MCF 10A (cell line): Measurements from ENCODE around the gene C11orf54. TPM values are rescaled to one million over a fixed set of nuclear protein-coding genes. Genes with fewer than 3 reads are reported as not detected.

Experiments
- Bru-seq: library from RNA; stranded (reverse); fragments of 400-500 nt; gene quantifications from one replicate; lab custom pipeline; 2021; lab: Mats Ljungman, UMichigan
- BruChase-seq, 2 experiments: library from RNA; stranded (reverse); fragments of 400-500 nt; gene quantifications; one replicate each; lab custom pipeline; 2021; lab: Mats Ljungman, UMichigan
- BruUV-seq: library from RNA; stranded (reverse); fragments of 400-500 nt; replicated peaks from 2 replicates; lab custom pipeline; 2021; lab: Mats Ljungman, UMichigan
- CTCF ChIA-PET: fragments of 300-600 bp; sonication (Branson Sonifier 250); formaldehyde crosslinking; extraction: SDS; loops from one replicate; lab custom pipeline; 2021; ENCODE audit warnings: antibody characterized with exemption, inconsistent platforms; lab: Yijun Ruan, JAX
- POLR2A ChIA-PET: fragments of 300-600, 350-650 bp; sonication (Branson Sonifier 250); formaldehyde crosslinking; extraction: SDS; loops from one replicate; lab custom pipeline; 2020; ENCODE audit warnings: antibody characterized with exemption, inconsistent platforms; lab: Yijun Ruan, JAX
- DNase-seq: peaks from one replicate; pipeline ENCODE4 v3.0.0-alpha.2; 2018; ENCODE audit not compliant: unreplicated experiment
- H3K27ac Mint-ChIP-seq: one replicate; pipeline ENCODE4 v1.8.0; 2022; ENCODE audit warnings: mild to moderate bottlenecking, low read depth, mixed read lengths; ENCODE audit not compliant: unreplicated experiment
- H3K27me3 Mint-ChIP-seq: one replicate; pipeline ENCODE4 v1.8.0; 2022; ENCODE audit warnings: mixed read lengths; ENCODE audit not compliant: insufficient read depth, unreplicated experiment
- H3K36me3 Mint-ChIP-seq: one replicate; pipeline ENCODE4 v1.8.0; 2022; ENCODE audit warnings: mild to moderate bottlenecking, moderate library complexity, mixed read lengths; ENCODE audit not compliant: insufficient read depth, unreplicated experiment
- H3K4me1 Mint-ChIP-seq: one replicate; pipeline ENCODE4 v1.8.0; 2022; ENCODE audit warnings: mixed read lengths; ENCODE audit not compliant: insufficient read depth, unreplicated experiment
- H3K4me3 Mint-ChIP-seq: one replicate; pipeline ENCODE4 v1.8.0; 2022; ENCODE audit warnings: mild to moderate bottlenecking, moderate library complexity, mixed read lengths; ENCODE audit not compliant: unreplicated experiment
- H3K9me3 Mint-ChIP-seq: one replicate; pipeline ENCODE4 v1.8.0; 2022; ENCODE audit warnings: mixed read lengths; ENCODE audit not compliant: unreplicated experiment
- intact Hi-C: fragments of 100-400 bp; cut with micrococcal nuclease; formaldehyde crosslinking; loops from 2 replicates; pipeline ENCODE4 v1.14.1; 2022
- long read RNA-seq: library from polyadenylated mRNA; stranded (forward); transcript quantifications from one replicate; pipeline ENCODE4 v2.0.0, GENCODE V29; 2022
- total RNA-seq: library from RNA; stranded (reverse); gene quantifications from 2 replicates; pipeline ENCODE4 v1.2.3, GENCODE V29; 2022
- TF ChIP-seq, protein P1 (sequence below): fragments of 200-600 bp; IDR thresholded peaks from one replicate; pipeline ENCODE4 v1.8.0; 2022; ENCODE audit warnings: antibody characterized with exemption, mild to moderate bottlenecking; ENCODE audit not compliant: unreplicated experiment

C11orf54 gene
- total RNA-seq (13.8 and 23.1 TPM in 2 replicates), Bru-seq, nascent RNA (percentile 79 among the genes with signal in this experiment), BruChase-seq, experiment 1, labeled RNA remaining after a 6-hour chase (percentile 96 among the genes with signal in this experiment), BruChase-seq, experiment 2, labeled RNA remaining after a 2-hour chase (percentile 92 among the genes with signal in this experiment)
- long read RNA-seq, transcript C11orf54-202 (9 exons, 1,733 nt), result major isoform, 17 of 45 reads
- long read RNA-seq, partial matches to known transcripts, result 5 of 45 reads
- long read RNA-seq, other reads (novel, unspliced or antisense), result 17 of 45 reads

DNA sequence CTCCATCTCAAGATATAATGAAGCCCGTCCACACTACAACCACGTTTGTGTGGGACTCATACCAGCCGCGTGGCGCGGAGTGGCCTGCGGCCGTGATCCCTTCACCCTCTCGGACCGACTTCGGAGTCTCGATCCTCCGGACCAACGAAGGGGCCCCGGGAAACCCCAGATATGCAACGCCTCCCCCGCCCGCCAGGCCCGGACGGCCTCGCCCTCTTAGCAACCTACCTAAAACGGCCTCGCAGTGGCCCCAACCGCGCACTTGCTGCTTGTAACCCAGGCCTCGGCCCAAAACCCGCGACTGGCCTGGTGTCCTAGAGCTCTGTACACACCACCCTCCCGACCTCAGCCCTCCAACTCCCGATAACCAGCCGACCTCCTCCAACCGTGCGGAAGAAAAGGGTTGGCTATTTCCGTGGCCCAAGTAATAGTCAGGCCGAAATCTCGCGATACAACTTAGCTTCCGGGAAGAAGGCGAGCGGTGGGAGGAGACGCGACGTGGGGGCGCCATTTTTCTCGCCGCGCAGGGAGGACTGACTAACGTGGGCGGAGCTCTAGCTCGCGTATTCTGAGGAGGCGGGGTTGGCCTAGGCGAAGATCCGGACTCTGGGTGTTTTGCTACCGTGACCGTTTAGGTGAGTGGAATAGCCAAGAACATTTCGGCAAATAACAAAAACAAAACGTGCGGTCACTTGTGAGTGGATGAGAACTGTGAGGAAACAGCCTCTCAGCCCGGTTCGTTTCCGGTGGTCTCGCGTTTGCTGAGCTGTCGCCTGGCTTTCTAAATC, at the start of gene C11orf54, which contains the start of gene TAF1D:
Gene C11orf54 (plus strand): TSS at position 579 of the 788 bp plus-strand sequence. CDS start 5,722 bp downstream, outside the sequence.
Gene TAF1D (minus strand): TSS at position 402 of the 788 bp plus-strand sequence. CDS start 2,191 bp downstream, outside the sequence.
- Mint-ChIP-seq H3K4me1 (peaks cover 37% of the 10 kb centered on the region), H3K4me3 (peak within 1 kb of the TSS; percentile 98), H3K9me3 (no peaks in the 10 kb centered on the region), H3K27me3 (no peaks in the 10 kb centered on the region), H3K36me3 (peaks cover 68% of the 10 kb centered on the region), H3K27ac (peak within 1 kb of the TSS; percentile 99)
- TF ChIP-seq, protein P1, sequence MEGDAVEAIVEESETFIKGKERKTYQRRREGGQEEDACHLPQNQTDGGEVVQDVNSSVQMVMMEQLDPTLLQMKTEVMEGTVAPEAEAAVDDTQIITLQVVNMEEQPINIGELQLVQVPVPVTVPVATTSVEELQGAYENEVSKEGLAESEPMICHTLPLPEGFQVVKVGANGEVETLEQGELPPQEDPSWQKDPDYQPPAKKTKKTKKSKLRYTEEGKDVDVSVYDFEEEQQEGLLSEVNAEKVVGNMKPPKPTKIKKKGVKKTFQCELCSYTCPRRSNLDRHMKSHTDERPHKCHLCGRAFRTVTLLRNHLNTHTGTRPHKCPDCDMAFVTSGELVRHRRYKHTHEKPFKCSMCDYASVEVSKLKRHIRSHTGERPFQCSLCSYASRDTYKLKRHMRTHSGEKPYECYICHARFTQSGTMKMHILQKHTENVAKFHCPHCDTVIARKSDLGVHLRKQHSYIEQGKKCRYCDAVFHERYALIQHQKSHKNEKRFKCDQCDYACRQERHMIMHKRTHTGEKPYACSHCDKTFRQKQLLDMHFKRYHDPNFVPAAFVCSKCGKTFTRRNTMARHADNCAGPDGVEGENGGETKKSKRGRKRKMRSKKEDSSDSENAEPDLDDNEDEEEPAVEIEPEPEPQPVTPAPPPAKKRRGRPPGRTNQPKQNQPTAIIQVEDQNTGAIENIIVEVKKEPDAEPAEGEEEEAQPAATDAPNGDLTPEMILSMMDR, result no peak
- TSS peak; percentile 66 for BruUV-seq
- ChIA-PET POLR2A (interaction anchor here (0.5 to 8.9 kb wide), 35 partner anchors 10 to 819 kb away, joined by 3 to 169 read pairs (median 4); partner anchors contain the start of genes CEP295, MED17 and PANX1), CTCF (interaction anchor here (0.6 to 0.9 kb wide), 4 partner anchors 13 to 700 kb away, joined by 3 to 5 read pairs (median 4); no protein-coding TSS in a partner anchor)
- intact Hi-C loops, result loop anchor here (1.0 kb wide), 1 partner anchor 43 kb away; the partner anchor contains the start of gene MED17
- DNase-seq, result peak; percentile 99

DNA sequence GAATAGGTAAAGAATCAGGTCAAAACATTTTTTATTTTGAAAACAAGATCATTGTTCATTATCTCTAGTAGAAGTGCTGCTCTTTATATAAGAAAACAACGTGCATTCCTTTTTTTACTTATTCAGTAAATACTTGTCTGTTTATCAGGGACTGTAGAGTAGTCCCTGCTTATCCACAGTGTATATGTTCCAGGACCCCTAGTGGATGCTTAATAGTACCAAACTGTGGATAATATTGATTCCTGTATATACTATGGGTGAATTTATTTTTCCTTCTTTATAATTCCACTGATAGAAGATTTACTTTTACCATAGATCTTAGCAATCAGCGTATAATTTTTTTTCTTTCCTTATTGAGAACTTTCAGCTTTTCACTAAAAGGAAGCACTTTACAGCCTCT, 47.4 kb upstream of the C11orf54 start:
- Mint-ChIP-seq H3K27me3 (no peaks in the 10 kb centered on the region), H3K9me3 (no peaks in the 10 kb centered on the region), H3K36me3 (peaks cover 75% of the 10 kb centered on the region), H3K4me1 (no peaks in the 10 kb centered on the region), H3K4me3 (no peak overlapping the region), H3K27ac (no peak overlapping the region)
- no TSS peak for BruUV-seq
- POLR2A ChIA-PET, result no interaction called here
- intact Hi-C loops, result no loop called here
- no peak for DNase-seq
- CTCF ChIA-PET, result interaction anchor here (0.6 to 1.0 kb wide), 4 partner anchors 9 to 460 kb away, joined by 3 to 5 read pairs (median 4); no protein-coding TSS in a partner anchor
- TF ChIP-seq, protein P1, result no peak

DNA sequence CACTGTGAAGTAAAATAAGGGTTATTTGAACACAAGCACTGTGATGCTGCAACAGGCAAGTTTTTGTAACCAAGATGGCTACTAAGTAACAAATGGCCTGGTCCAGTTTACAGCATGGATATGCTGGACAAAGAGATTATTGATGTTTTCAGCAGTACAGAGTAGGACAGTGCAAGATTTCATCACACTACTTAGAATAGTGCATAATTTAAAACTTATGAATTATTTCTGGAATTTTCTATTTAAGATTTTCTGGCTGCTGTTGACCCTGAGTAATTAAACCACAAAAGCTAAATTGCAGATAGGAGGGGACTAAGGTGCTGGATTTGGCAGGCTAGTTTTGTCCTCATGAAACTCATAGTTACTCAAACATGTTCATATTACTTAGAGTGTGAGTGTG, 46.9 kb upstream of the C11orf54 start:
- H3K9me3 Mint-ChIP-seq, result no peaks in the 10 kb centered on the region
- no TSS peak for BruUV-seq
- no peaks in the 10 kb centered on the region for H3K27me3 Mint-ChIP-seq
- intact Hi-C loops, result no loop called here
- no peak overlapping the region for H3K27ac Mint-ChIP-seq
- ChIA-PET POLR2A (interaction anchor here (1.1 kb wide), 1 partner anchor 10 kb away, joined by 3 read pairs; no protein-coding TSS in a partner anchor), CTCF (interaction anchor here (0.6 kb wide), 1 partner anchor 9 kb away, joined by 4 read pairs; no protein-coding TSS in a partner anchor)
- no peaks in the 10 kb centered on the region for H3K4me1 Mint-ChIP-seq
- peaks cover 75% of the 10 kb centered on the region for H3K36me3 Mint-ChIP-seq
- no peak overlapping the region for H3K4me3 Mint-ChIP-seq
- TF ChIP-seq, protein P1, result no peak
- DNase-seq, result no peak
